Retina (tissue), 1 donor: Measurements from ENCODE around the gene ATXN7L1.

Experiments used
- DNase-seq: peaks from one replicate; pipeline ENCODE4 v3.0.0-alpha.2; 2016

Gene ATXN7L1

DNA sequence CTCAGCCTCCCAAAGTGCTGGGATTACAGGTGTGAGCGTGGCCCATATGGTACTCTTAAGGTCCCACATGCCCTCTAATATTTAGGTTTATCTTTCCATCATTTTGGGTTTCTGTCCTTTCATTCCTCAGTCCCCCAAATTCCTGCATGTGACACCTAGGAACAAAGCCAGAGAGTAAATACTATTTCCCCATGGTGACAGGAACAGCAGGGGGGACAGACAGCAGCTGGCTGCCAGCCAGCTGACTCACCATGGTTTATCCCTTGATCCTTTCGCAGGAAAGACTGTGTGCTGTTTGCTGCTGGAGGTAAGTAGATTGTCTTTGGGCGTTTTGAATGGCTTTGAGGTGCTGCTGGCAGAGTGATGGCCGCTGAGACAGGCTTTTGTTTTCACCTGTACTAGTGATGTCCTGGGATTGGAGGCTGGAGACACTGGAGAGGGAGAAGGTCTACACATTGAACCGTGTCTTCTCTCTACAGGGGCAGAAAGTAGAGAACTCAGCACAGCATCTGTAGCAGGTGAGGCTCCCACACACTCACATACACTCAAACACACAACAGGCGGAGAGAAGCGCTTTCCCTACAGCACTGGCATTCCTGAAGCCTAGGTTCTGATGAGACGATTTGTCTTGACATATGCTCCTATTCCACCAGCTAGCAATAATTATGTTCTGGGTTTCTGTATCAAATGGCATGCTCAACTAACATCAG is 211.4 kb downstream of the ATXN7L1 start:
- peak; percentile 50 for DNase-seq

DNA sequence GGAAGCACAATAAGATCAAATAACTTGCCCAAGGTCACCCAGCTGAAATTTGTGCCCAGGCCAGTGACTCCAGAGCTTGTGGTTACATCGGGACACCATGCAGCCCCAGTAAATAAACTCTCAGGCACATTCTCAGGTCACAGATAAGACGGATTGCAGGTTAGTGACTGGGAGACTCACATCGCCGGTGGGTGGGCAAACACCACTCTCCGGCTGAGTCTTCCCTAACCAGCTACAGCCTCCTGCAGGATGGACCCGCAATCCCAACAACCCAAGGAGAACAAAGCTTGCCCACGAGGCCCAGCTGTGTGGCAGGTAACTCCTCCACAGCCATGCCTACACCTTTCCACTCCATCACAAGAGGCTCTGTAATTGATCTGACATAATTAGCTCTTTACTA is 213.4 kb downstream of the ATXN7L1 start:
- DNase-seq, result no peak

DNA sequence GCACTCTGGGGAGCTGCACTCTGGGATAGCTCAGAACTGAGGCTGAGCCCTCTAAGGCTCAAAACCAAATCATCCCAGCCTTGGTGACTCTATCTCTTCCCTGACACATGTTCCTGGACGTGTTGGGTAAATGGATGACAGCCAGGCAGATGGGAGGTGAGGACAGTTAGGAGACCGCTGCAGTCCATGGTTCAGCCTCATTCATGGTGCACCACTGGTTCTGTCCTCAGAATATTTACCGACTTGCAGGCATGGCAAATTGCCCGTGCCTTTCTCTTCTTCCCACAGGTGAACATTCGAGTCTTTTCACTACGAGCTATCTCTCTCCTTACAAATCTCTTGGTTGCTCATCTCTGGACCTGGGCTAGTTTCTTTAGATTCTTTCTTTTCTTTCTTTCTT is 214.8 kb downstream of the ATXN7L1 start:
- DNase-seq, result no peak

DNA sequence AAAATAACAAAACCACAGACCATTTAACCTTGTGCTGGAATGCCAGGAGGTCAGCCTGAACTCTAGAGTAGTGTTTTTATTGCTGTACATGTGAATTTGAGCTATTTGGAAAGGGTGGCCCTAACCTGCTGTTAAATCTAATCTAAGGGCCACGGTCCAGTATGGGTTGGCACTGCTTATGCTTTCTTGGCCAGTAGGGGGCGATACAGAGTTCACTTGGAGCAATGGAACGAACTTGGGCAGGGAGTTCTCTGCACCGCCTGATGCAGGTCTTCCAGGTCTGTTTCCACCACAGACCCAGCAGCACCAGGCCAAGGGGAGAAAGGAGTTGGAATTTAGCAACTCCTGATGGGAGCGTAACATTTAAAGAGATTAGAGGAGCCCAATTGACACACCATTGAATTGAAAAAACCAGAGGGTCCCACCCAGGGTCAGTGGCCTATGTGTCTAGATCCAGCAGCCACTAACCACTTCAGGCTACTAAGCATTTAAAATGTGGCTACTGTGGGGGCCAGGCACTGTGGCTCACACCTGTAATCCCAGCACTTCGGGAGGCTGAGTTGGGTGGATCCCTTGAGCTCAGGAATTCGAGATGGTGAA is 219.4 kb downstream of the ATXN7L1 start:
- no peak for DNase-seq

DNA sequence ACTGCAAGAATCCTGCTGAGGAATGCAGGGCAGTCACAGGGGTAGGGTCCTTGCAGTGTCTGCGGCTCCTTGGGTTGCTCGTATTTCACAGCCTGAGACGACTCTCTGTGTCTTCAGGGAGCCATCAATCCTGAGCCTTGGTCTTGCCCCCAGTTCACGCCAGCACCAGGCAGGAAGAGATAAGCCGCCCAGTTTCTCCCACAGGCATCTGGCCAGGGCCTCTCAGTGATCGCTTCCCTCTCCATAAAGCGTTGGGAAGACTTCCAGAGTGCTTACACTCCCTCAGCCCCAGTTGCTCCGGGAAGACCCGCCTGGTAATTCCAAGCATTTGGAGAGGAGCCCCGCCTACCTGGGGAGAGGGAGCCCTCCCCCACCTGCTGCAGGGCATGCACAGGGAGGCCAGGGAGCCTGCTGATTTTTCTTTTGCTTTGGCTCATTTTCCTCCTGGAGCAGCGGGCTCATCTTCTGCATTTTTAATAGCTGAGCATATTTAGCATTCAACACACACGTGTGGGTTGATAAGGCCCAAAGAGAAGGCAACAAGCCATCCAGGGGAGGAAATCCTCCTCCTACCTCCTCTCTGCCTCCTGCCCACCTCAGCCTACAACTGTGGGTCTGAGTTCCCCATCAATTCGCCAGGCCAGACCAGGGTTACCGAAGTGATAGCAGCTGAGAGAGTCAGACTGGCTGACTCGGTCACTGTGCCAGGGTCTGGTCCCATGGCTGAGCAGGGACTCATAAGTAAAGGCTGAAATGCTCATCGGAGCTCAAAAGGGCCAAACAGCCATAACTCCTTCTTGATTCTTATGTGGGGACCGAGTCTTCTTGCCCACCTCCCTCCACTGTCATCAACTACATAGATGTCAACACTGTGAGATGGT is 220.7 kb downstream of the ATXN7L1 start:
- peak; percentile 31 for DNase-seq

DNA sequence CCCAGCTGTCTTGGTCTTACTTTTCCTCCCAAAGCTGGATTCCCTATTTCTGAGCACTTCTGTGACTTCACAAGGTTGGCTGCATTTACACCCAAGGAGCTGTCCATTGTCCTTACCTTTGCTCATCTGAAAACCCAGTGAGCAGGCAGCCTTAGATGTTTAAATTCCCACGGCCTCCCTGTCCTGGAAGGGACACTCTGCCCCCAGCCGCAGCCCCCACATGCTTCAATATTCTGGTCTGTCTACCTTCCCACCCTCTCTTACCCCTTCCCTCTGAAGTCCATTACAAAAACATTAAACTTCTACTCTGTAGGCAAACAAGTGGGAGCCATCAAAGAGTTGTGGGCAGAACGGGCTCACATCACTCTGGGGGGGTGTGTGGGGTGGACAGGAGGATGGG is 221.3 kb downstream of the ATXN7L1 start:
- no peak for DNase-seq

DNA sequence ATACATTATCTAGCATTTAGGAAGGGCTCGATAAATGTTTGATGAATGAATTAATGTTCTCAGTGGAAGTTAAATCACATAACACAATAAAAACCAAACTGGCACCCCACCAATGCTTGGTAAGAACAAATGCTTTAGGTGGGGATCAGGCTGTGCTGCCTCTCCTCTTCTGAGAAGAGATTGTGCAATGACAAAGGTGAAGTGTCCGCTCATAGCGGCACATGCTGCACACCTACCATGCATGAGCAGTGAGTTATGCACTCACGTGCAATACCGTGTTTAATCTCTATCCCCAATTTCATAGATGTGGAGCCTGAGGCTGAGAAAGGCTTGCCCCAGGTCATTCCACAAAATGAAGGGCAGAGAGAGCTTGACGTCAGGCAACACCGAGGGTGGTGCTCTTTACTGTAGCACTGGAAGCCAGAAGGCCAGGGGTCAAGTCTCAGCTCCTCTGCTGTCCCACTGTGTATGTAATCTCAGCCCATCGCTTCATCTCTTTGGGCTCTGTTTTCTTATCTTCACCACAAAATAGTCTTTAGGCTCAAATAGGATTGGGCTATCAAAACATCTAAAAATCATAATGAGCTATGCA is 222.2 kb downstream of the ATXN7L1 start:
- no peak for DNase-seq

DNA sequence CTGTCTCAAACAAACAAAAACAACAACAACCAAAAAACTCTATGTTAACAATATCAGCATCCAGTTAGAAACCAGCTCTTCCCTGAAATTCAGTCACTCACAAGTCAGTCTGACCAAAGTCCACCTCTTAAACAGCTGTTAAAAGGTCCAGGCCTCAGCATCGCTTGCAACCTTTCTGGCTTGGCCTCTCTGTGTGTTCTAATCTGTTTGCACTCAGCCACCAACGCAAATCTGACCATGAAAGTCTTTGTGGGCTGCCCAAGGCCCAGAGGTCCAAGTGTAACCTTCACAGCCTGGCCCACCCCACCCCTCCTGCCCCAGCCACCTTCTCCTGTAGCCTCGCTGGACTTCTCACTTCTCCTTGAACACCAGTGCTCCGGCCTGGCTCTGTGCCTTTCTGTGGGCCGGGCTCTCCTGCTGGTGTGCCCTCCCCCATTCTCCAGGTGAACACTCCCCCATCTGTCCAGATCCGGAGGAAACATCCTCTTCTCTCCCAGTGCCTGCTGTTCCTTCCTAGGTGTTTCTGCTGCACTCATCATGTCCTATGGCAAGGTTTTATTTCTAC is 222.9 kb downstream of the ATXN7L1 start:
- DNase-seq, result no peak

DNA sequence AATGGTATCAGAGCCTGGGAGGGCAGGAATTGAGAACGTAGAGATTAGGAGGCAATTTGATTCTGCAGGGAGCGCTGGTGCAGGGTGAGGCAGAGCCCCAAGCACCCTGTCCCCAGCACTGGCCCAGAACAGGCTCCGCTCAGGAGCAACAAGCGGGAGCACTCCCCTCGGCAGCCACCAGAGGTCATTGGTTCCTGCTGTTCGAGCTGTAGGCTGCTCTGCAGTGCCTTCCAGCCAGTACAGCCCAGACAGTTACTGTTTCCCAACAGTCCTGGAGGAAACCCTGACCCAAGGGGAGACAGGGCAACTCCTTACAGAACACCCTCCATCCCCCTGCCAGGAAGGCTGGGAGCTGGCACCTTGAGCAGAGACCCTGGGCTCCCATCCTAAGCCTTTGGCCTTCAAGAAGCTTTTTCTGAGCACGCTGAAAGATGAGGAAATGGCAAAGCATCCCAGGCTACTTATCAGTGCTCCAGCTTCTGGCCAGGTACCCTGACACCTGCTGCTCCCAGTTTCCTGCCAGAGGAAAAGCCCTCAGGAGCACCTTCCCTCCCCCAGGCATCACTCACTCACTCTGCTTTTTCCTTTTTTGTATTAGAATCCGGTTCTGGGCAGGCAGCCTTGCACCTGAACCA is 223.9 kb downstream of the ATXN7L1 start:
- DNase-seq, result peak; percentile 78

DNA sequence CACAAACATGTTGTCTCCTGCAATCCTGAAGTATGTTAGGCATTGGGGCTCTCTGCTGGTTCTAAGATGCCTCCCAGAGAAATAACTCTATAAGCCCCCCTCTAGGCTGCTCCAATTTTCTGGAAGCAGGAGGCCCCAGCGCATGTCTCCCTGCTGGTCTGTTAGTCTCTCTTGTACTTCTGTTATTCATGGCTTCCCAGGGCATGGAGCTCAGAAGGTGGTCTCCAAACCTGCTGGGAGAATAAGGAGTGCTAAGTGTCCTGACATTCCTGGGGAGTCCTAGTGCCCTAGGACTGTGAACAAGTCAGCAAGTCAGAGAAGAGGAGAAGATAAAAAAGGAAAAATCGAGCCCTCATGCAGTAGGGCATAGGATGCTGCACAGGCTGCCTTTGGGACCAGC is 224.6 kb downstream of the ATXN7L1 start:
- DNase-seq, result no peak

DNA sequence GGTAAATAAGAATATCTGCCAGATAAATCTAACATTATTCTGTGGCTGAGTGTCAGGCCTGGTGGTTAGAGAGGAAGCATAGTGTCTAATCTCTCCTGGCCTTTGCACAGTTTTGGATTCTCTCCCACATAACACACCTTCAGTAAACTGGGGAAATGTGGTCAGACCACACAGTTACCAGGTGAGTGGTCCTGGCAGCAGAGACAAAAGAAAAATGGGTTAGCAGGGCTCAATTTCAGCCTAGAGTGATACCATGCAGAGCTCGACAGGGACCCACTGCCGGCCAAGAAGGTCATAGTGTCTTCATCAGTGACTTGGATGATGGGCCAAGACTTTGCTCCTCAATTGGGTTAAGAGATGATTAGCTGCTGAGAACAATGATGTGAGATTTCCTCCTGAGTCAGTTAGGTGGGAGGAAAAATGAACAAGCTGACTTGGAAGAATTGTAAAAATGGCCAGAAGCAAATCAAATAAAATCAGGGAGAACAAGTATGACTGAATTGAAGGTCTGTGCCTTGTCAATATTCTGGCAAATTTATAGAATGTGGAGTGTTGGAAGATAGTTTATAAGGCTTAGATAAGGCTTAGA is 225.9 kb downstream of the ATXN7L1 start:
- DNase-seq, result no peak

DNA sequence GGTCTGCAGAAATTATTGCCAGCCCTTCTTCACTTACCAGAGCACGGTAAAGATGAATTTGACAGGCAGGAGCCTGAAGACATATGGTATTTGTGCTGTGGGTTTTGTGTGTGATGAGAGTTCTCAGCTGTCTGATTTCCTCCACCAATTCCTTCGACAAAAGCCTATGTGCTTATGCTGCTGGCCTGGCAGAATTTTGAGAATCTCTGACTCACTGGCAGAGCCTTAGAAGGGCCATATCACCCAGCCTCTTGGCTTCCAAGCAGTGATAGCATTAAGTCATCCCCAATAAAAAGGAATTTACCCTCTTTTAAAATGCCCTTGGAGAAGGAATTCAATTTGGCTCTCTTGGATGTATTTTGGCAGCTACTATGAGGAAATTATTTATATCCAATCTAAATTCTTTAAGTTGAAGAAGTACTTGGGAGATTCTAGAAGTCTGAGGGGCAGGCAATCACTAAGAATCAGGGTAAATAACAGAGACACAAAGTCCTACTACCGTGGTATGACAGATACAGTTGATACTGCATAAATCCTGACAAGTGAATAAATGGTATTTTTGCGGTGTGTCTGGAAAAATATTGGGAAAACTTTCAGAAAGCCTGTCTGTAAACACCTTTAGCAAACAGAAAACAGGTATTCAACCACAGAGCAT is 226.5 kb downstream of the ATXN7L1 start:
- no peak for DNase-seq

DNA sequence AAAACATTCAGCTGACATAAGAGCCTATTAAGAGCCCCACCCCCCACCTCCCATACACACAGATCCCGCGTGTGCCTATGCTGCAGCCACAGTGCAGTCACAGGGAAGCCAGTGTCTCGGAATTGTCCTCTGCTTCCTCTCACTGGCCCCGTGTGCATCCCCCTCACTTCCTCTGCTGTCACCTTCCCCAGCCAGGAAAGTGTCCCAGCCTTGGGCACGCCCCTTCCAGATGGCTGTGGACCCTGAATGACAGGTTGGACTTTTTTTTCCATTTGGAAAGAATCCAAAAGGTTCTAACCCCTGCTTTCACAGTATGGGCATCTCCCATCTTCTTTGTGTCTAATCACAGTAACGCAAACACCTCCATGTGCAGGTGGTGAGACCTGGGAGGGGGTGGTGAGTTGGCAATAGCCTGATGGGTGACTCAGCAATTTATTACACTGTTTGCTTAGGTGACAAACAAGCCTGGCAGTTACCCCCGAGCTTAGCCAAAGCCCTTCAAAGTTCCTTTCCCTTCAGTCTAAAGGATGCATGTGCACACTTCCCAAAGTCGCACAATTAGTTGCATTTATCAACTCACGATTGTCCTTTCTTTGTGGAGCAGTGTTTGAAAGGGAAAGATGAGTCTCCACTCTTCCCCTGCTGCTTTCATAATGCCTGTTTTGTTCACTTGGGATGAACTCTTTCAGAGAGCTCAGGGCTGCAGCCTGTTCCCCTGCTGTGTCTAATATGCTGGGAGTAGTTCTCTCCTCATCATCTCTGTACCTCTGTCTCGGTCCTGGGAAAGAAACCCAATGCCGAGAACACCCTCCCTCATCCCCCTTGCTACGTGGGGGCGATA is 227.6 kb downstream of the ATXN7L1 start:
- DNase-seq, result peak; percentile 65

DNA sequence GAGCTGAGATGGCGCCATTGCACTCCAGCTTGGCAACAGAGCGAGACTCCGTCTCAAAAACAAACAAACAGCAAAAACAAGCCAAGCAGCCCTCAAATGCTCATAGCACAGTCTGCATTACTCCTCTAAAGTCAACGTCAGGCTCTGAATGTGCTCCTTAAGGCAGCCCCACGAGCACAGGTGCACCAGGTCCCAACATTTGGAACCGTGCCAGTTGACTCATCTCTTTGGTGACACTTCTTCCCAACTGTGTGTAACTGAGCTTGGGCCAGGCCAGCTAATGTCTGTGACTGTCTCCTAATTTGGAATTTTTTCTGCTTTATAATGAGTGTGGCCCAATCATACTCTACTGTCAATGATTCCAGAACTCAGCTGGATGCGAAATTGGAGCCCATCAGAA is 228.8 kb downstream of the ATXN7L1 start:
- no peak for DNase-seq

DNA sequence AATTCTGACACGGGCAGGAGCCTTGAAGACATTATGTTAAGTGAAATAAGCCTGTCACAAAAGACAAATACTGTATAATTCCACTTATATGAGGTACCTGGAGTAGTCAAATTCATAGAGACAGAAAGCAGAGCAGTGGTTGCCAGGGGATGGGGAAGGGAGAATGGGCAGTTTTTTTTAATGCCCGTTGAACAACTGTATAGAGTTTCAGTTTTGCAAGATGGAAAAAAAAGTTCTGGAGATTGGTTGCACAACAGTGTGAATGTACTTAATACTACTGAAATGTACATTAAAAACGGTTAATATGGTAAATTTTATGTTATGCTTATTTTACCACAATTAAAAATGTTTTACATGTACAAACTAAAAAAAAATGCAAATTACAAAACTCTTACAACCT is 231.5 kb downstream of the ATXN7L1 start:
- no peak for DNase-seq

DNA sequence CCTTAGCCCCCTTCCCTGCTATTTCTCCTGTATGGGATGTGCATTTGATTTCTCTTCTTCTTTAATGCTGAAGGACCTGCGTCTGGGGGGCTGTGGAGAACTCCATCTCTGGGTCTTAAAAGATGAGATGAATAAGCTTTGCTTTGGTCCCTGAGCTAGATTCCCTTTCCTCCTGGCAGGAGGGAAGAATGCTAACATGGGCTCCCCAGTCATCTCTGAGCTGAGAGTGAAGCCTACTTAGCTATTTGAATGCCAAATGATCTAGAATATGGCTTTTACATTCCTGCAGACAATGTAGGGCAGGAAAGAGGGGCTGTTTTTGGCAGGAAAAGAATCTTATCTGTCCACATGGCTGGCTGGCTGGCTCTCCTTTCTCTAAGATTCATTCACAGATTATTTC is 232.5 kb downstream of the ATXN7L1 start:
- no peak for DNase-seq

DNA sequence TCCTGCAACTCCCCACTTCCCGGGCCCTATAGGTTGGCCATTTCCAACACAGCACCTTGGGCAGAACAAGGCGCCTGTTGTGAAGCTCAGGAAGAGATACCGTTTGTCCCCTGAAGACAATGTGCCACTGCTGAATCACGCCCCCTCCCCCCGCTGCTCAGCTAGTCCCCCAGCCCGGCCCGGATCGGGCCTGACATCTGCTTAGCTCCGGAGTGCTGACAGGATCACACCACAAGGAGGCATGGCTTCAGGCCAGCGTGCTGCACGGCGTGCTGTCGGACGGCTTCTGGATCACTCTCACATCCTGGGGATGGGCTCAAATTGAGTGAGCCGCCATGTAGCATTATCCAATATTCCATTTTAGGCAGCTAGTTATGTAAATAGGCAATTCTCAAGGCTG is 233.0 kb downstream of the ATXN7L1 start:
- peak; percentile 69 for DNase-seq

DNA sequence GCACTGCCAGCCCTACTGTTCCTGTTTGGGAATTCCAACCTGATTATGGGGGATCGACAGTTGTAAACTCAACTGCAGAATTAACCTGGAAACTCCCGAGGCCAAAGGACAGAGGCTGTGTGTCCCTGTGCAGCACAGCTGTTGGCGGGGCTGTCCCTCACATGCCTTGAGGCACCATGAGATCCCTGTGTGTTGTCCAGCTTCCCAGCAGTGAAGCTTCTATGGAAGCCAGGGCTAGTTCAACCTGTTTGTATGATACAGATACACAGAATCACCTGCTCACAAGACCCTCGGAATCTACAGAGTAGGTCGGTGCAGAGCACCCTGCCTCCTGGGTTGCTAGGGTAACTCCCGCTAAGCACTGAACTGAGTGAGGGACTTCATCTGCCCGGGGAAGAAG is 234.1 kb downstream of the ATXN7L1 start:
- DNase-seq, result no peak

DNA sequence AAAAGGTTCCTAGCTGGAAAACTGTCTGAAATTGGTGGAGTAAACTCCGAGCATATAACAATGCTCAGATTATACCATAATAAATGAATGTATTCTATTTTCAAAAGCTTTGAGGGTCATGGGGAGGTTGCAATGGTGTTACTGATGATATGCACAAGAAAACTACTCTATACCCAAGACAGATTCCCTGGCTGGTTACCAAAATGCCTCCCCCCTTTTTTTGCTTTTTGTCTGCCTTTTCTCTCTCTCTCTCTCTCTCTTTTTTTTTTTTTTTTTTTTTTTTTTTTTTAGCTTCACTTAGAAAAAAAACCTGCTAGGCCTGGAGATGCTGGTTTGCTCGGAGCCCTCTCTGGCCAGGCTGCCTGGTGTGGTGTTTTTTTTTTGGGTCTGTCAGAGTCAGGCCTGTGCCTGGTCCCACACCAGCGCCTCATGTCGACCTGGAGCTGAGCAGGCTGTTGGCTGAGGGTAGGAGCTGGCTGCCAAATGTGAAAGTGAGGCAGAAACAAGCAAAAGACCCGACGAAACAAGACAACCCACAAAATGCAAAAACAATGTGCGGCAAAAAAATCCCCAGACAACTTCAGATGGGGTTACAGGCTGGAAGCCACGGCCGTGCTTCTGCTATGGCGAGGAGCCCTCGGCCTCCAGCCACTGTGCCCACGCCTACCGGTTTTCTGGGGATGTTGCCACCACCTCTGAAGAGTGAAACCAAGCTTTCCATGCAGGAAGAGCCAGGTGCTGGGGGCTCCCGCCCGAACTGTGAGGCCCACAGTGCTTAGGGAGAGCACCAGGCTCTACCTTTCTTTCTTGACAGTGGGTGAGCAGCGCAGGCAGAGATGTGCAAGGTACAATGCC is 235.2 kb downstream of the ATXN7L1 start:
- DNase-seq, result no peak
